ENCODE data around the gene STUB1.

GRCh38 chr16:703406-703805 lies 23.2 kb downstream of the STUB1 start:
- TF ChIP-seq YY1 (IDR thresholded peaks at IDR 0.05; ENCODE audit: low read depth) (no peak), RAD21 (IDR thresholded peaks at IDR 0.05; ENCODE audit: low read depth) (no peak), EP300 (IDR thresholded peaks at IDR 0.05; ENCODE audit: borderline replicate concordance) (no peak), FOXM1 (IDR thresholded peaks at IDR 0.05; ENCODE audit: borderline replicate concordance, low read depth) (no peak), ZBTB7A (IDR thresholded peaks at IDR 0.05; ENCODE audit: low read depth) (no peak), USF1 (IDR thresholded peaks at IDR 0.05) (no peak), EGR1 (IDR thresholded peaks at IDR 0.05) (no peak)

Measured in Ishikawa (cell line).